Chondrocyte (in vitro differentiated cells): ENCODE measurements around the gene ZCWPW2. TPM values are rescaled to one million over a fixed set of nuclear protein-coding genes. Genes with fewer than 3 reads are reported as not detected.
A peak's percentile ranks its signal among the peaks of the same experiment; 100 is the strongest.

ENCODE experiments used
- DNase-seq: peaks from one replicate; pipeline ENCODE4 v3.0.0; 2021; ENCODE audit warnings: mixed read lengths, low spot score
- H3K27ac Mint-ChIP-seq: one replicate; pipeline ENCODE4 v1.8.0; 2021; ENCODE audit warnings: mild to moderate bottlenecking, moderate library complexity, mixed read lengths; ENCODE audit not compliant: unreplicated experiment
- H3K27me3 Mint-ChIP-seq: 2 replicates; pipeline ENCODE4 v1.8.0; 2021; ENCODE audit warnings: low read depth, mixed read lengths
- H3K36me3 Mint-ChIP-seq: 2 replicates; pipeline ENCODE4 v1.8.0; 2021; ENCODE audit warnings: low read depth, mixed read lengths
- H3K4me1 Mint-ChIP-seq: 2 replicates; pipeline ENCODE4 v1.8.0; 2021; ENCODE audit warnings: low read depth, mild to moderate bottlenecking, mixed read lengths
- H3K4me3 Mint-ChIP-seq: one replicate; pipeline ENCODE4 v1.8.0; 2021; ENCODE audit warnings: mild to moderate bottlenecking, moderate library complexity, mixed read lengths; ENCODE audit not compliant: unreplicated experiment
- H3K9me3 Mint-ChIP-seq: 2 replicates; pipeline ENCODE4 v1.8.0; 2021; ENCODE audit warnings: low read depth, mixed read lengths
- CTCF ChIP-seq: fragments of 200-600 bp; sonication (generic); IDR thresholded peaks from 2 replicates; pipeline ENCODE4 v1.5.0; 2021; ENCODE audit warnings: antibody characterized with exemption, mild to moderate bottlenecking, moderate library complexity
- total RNA-seq: library from RNA; stranded (reverse); gene quantifications from 3 replicates; pipeline ENCODE4 v1.2.1, GENCODE V29; 2021

The ZCWPW2 gene
- total RNA-seq, 1 donor from 2014 or later: 1.1 TPM

DNA sequence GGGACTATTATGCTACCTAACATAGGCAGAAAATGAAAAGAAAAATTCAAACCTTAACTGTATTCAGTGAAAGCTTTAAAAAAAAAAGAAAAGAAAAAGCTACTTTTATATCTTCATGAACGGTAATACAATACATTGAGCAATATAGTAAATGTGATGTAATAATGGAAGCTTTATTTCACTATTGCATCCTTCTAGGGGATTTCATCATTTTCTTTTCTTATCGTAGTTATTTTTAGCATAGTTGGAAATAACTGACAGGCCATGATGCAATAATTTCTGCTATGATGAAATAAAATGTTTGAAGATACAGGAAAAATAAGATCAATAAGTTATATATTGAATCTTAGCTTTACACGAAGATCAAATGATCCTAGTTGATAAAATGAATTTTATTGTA is 40.3 kb upstream of the ZCWPW2 start:
- H3K36me3 Mint-ChIP-seq: peaks cover 1% of the 10 kb centered on the region
- no peaks in the 10 kb centered on the region for H3K9me3 Mint-ChIP-seq
- no peak overlapping the region for H3K4me3 Mint-ChIP-seq
- H3K27me3 Mint-ChIP-seq: no peaks in the 10 kb centered on the region
- H3K4me1 Mint-ChIP-seq: no peaks in the 10 kb centered on the region
- no peak for DNase-seq
- H3K27ac Mint-ChIP-seq: no peak overlapping the region
- no peak for TF ChIP-seq CTCF

GRCh38 chr3:28315711-28316110 is 32.8 kb upstream of the ZCWPW2 start:
- no peak overlapping the region for H3K4me3 Mint-ChIP-seq
- H3K9me3 Mint-ChIP-seq: no peaks in the 10 kb centered on the region
- H3K27me3 Mint-ChIP-seq: no peaks in the 10 kb centered on the region
- no peak overlapping the region for H3K27ac Mint-ChIP-seq
- H3K36me3 Mint-ChIP-seq: peaks cover under 1% of the 10 kb centered on the region
- H3K4me1 Mint-ChIP-seq: no peaks in the 10 kb centered on the region
- no peak for DNase-seq
- no peak for TF ChIP-seq CTCF

DNA sequence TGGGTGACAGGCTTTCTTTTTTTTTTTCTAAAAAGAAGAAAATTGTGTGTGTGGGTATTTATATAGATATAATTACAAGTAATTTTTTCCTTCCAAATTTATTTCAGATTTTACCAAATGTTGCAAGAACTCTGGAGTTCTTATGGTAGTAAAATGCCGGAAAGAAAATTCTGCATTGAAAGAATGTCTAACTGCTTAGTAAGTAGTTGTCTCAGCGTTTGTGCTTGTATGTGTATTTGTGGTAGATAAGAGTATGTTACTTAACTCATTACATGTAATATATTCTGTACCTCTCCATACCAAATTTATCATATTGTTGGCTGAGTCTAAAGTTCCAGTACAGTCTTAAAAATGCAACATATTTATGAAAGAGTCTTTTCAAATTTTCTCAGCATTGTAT is 32.3 kb upstream of the ZCWPW2 start:
- Mint-ChIP-seq H3K36me3 (peaks cover 3% of the 10 kb centered on the region), H3K9me3 (no peaks in the 10 kb centered on the region)

GRCh38 chr3:28317438-28318022 is 31.0 kb upstream of the ZCWPW2 start:
- Mint-ChIP-seq H3K27ac (no peak overlapping the region), H3K4me3 (no peak overlapping the region), H3K4me1 (no peaks in the 10 kb centered on the region), H3K36me3 (peaks cover 3% of the 10 kb centered on the region), H3K27me3 (no peaks in the 10 kb centered on the region), H3K9me3 (no peaks in the 10 kb centered on the region)
- TF ChIP-seq CTCF: peak; percentile 80
- no peak for DNase-seq

More for the DNA sequence above, 32.3 kb upstream of the ZCWPW2 start:
- Mint-ChIP-seq H3K27ac (no peak overlapping the region), H3K27me3 (no peaks in the 10 kb centered on the region), H3K4me1 (no peaks in the 10 kb centered on the region), H3K4me3 (no peak overlapping the region)
- TF ChIP-seq CTCF: no peak
- DNase-seq: no peak

GRCh38 chr3:28320981-28321380 is 27.5 kb upstream of the ZCWPW2 start:
- Mint-ChIP-seq H3K27me3 (no peaks in the 10 kb centered on the region), H3K4me1 (no peaks in the 10 kb centered on the region), H3K9me3 (no peaks in the 10 kb centered on the region), H3K27ac (no peak overlapping the region), H3K36me3 (peaks cover 15% of the 10 kb centered on the region), H3K4me3 (no peak overlapping the region)
- TF ChIP-seq CTCF: no peak
- DNase-seq: no peak
